GM12875 (cell line): ENCODE measurements around the gene GOT2.
"Not testable (repeated sequence)": the region's sequence is repeated elsewhere in the genome, so short reads cannot be mapped to it uniquely, and the experiment has no call there.

ENCODE experiments used
- H3K4me3 ChIP-seq: one replicate; pipeline ENCODE4 v1.5.1; 2011; ENCODE audit warnings: low read depth, low read length, control low read depth
- TF ChIP-seq, protein P1 (sequence below): IDR thresholded peaks from 2 replicates; pipeline ENCODE4 v1.5.1; 2011; ENCODE audit warnings: low read depth, mild to moderate bottlenecking, control low read depth, inconsistent platforms, low read length, moderate library complexity, borderline replicate concordance; ENCODE audit not compliant: insufficient read depth

Gene GOT2

DNA sequence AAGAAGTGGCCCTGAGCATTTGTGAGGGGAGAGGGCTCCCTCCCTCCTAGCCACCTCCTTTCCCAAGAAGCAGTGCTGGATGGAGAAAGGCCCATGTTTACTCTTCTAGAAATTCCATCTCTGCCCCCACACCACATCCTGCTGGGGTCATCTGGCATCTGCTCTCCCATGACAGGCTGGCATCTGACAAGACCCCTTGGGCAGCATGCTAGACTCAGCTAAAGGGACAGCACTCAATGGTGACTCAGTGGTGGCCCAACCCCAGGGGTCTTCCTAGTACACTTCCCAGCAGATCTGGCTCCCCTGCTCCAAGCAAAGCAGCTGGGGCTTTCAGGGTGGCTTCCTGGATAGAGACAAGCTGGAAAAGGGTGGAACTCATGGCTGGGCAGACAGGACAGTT is 63.9 kb downstream of the GOT2 start:
- TF ChIP-seq, protein P1, sequence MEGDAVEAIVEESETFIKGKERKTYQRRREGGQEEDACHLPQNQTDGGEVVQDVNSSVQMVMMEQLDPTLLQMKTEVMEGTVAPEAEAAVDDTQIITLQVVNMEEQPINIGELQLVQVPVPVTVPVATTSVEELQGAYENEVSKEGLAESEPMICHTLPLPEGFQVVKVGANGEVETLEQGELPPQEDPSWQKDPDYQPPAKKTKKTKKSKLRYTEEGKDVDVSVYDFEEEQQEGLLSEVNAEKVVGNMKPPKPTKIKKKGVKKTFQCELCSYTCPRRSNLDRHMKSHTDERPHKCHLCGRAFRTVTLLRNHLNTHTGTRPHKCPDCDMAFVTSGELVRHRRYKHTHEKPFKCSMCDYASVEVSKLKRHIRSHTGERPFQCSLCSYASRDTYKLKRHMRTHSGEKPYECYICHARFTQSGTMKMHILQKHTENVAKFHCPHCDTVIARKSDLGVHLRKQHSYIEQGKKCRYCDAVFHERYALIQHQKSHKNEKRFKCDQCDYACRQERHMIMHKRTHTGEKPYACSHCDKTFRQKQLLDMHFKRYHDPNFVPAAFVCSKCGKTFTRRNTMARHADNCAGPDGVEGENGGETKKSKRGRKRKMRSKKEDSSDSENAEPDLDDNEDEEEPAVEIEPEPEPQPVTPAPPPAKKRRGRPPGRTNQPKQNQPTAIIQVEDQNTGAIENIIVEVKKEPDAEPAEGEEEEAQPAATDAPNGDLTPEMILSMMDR, result no peak

DNA sequence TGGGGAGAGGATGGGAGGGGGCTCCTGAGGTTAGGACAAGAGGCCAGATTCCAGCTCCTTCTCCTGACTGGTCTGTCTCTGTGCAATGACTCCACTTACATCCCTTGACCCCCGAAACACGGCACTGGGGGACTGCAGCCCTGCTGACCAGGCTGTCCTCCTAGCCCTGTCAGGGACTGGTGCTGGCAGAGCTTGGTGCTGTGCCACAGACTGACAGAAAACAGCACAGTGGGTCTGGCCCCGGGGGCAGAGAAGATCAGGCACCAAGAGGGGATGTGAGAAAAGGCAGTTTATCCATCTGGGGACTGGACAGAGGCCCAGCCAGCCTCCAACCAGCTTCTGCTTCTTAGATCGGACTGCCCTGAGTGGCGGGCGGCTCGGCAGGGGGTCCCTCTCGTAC is 68.9 kb downstream of the GOT2 start:
- H3K4me3 ChIP-seq, result no peak overlapping the region

More for the DNA sequence above, 63.9 kb downstream of the GOT2 start:
- no peak overlapping the region for H3K4me3 ChIP-seq

DNA sequence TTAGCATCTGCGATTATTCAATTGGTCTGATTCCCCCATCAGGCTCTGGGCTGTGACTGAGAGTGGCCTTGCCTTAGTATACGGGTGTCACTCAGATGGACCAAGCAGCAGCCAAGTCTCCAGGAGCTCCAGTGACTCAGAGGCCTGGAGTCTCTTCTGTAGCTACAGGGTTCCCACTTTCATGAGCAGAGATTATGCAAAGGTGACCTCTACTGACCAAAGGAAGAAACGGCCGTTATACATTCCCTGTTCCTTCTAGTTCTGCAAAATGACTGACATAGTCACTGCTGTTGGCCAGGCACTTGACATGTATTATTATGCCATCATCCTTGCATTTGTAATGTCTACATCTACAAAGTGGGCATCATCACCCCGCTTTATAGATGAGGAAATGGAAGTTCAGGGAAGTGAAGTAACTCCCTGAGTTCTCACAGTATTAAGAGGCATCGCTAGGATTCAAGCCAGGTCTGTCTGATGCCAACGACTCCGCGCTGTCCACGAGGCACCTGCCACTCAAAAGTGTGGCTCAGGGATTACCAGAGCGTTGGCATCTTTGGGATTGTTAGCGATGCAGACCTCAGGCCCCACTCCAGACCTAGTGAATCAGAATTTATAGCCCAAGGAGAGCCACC is 72.8 kb downstream of the GOT2 start:
- H3K4me3 ChIP-seq, result no peak overlapping the region
- TF ChIP-seq, protein P1, result peak; percentile 50; the same call in 1 of the 2 replicates

More for the DNA sequence above, 68.9 kb downstream of the GOT2 start:
- TF ChIP-seq, protein P1, result no peak

DNA sequence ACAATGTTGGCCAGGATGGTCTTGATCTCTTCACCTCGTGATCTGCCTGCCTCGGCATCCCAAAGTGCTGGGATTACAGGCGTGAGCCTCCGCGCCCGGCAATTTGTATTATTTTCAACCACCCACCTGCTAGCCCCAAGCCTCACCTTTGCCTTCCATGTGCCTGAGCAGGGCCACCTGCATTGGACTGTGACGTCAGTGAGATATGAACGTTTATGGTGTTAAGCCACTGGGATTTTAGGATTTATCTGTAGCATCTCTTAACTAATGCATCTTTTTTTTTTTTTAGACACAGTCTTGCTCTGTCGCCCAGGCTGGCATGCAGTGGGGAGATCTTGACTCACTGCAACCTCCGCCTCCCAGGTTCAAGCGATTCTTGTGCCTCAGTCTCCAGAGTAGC is 74.2 kb downstream of the GOT2 start:
- H3K4me3 ChIP-seq, result not testable (repeated sequence)

DNA sequence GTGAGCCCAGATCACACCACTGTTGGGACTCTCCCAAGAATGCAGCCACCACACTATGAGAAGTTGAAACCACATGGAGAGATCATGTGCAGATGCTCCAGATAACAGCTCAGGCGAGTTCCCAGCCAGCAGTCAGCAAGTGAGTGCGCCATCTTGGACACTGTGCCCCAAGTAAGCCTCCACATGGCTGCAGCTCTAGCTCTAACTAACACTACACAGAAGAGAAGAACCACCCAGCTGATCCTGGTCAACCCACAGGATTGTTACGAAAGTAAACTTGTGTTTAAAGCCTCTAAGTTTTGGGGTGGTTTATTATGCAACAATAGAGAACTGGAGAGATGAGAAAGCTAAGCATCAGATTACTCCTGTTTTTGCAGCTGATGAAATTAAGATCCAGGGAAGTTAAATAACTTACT is 75.3 kb downstream of the GOT2 start:
- TF ChIP-seq, protein P1, result no peak
- H3K4me3 ChIP-seq, result no peak overlapping the region
